Measurements from ENCODE around the gene PDK3. TPM values are rescaled to one million over a fixed set of nuclear protein-coding genes. Genes with fewer than 3 reads are reported as not detected.

PDK3 gene
- 5.5 and 6.7 TPM in 2 replicates for total RNA-seq

DNA sequence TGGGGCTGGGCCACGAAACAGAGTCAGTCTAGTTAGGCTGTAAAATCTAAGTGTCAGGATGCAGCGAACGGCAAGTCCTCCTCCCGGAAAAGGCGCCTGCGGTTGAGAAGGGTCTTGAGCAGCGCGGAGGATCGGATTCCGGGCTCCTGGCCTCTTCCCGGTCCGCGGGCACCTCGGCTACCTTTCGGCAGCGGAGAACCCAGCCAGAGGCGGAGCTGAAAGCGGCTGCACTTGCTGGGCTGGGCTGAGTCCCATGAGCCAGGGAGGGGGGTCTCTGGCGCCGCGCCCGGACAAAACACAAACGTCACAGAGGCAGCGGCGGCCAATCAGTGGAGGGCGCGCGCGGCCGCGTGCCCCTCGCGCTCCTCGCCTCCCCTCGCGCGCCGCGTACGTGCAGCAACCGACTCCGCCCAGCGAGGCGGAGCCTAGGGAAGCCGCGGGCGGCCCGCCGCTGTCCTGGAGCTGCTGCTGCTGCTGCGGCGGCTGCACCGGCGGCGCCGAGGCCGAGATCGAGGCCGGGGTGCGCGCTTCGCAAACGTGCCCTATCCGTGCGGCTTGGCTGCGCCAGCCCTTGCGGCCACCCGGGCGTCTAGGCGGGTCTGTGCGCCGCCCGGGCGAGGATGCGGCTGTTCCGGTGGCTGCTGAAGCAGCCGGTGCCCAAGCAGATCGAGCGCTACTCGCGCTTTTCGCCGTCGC, at the start of gene PDK3:
Gene PDK3, plus strand, starts transcription at position 451 of the 696 bp plus-strand sequence. Its CDS starts 170 bp downstream, at position 621.

Other genes with a start within 250 kb of the PDK3 start
- gene SUPT20HL2, start 151.2 kb upstream of the PDK3 start, total RNA-seq = not detected in 2 replicates
- not detected in 2 replicates for gene SUPT20HL1, start 104.6 kb upstream of the PDK3 start, total RNA-seq
- under 0.01 TPM in 1 of 2 replicates, not detected in the other for gene PCYT1B, start 182.1 kb downstream of the PDK3 start, total RNA-seq
- gene POLA1, start 228.6 kb downstream of the PDK3 start, total RNA-seq = 11.5 and 16.2 TPM in 2 replicates

Measured in endothelial cell of coronary artery (primary cell).